GM12875 (cell line): Measurements from ENCODE around the gene CCDC88B.

Source experiments
- H3K4me3 ChIP-seq: one replicate; pipeline ENCODE4 v1.5.1; 2011; ENCODE audit warnings: low read depth, low read length, control low read depth
- TF ChIP-seq, protein P1 (sequence below): IDR thresholded peaks from 2 replicates; pipeline ENCODE4 v1.5.1; 2011; ENCODE audit warnings: low read depth, mild to moderate bottlenecking, control low read depth, inconsistent platforms, low read length, moderate library complexity, borderline replicate concordance; ENCODE audit not compliant: insufficient read depth

CCDC88B gene

DNA sequence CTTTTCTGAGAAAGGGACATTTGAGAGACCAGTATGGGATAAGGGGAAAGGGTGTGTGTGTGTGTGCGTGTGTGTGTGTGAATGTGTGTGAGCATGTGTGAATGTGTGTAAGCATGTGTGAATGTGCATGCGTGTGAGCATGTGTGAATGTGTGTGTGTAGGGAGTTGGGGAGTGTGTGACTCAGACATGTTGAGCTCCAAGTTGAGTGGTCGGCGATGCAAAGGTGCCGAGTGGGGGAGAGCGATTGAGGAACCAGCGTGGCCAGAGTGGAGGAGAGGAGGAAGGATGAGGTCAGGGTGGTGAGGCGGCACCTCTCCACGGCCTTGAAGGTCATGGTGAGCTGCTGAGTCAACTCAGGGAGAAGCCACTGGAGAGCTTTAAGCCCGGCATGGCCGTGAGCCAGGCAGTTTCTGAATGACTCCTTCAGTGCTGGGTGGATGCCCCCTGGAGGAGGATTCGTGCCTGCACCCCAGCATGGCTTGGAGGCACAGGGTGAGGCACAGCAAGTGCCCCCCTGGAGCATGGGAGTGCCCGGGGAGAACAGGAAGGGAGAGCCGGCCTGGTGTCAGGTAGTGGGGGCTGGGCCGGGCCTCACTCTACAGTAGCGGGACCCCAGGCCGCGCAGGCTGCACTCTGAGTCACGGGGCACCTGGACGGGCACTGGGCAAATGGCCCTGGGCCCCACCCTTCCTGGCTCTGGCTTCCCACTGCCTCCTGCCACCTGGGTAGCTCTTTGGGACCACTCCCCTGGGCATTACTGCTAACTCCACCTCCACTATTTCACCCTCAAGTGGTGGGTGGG, 8.2 kb upstream of the CCDC88B start:
- TF ChIP-seq, protein P1, sequence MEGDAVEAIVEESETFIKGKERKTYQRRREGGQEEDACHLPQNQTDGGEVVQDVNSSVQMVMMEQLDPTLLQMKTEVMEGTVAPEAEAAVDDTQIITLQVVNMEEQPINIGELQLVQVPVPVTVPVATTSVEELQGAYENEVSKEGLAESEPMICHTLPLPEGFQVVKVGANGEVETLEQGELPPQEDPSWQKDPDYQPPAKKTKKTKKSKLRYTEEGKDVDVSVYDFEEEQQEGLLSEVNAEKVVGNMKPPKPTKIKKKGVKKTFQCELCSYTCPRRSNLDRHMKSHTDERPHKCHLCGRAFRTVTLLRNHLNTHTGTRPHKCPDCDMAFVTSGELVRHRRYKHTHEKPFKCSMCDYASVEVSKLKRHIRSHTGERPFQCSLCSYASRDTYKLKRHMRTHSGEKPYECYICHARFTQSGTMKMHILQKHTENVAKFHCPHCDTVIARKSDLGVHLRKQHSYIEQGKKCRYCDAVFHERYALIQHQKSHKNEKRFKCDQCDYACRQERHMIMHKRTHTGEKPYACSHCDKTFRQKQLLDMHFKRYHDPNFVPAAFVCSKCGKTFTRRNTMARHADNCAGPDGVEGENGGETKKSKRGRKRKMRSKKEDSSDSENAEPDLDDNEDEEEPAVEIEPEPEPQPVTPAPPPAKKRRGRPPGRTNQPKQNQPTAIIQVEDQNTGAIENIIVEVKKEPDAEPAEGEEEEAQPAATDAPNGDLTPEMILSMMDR: peak; percentile 84
- peak overlapping the region; percentile 29 for H3K4me3 ChIP-seq

DNA sequence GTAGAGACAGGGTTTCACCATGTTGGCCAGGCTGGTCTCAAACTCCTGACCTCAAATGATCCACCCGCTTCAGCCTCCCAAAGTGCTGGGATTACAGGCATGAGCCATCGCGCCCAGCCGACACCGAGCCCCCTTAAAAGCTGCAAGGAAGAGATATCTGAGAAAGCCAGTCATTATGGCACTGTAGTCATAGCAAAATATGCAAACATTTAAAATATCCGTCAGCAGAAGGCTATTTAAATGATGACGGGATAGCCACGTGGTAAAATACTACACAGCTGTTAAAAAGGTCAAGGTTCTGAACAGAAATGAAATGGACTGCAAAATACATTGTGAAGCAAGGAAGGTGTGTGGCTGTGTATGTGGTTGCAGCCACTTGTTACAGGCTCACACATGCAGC, 6.4 kb upstream of the CCDC88B start:
- TF ChIP-seq, protein P1: no peak
- H3K4me3 ChIP-seq: no peak overlapping the region

DNA sequence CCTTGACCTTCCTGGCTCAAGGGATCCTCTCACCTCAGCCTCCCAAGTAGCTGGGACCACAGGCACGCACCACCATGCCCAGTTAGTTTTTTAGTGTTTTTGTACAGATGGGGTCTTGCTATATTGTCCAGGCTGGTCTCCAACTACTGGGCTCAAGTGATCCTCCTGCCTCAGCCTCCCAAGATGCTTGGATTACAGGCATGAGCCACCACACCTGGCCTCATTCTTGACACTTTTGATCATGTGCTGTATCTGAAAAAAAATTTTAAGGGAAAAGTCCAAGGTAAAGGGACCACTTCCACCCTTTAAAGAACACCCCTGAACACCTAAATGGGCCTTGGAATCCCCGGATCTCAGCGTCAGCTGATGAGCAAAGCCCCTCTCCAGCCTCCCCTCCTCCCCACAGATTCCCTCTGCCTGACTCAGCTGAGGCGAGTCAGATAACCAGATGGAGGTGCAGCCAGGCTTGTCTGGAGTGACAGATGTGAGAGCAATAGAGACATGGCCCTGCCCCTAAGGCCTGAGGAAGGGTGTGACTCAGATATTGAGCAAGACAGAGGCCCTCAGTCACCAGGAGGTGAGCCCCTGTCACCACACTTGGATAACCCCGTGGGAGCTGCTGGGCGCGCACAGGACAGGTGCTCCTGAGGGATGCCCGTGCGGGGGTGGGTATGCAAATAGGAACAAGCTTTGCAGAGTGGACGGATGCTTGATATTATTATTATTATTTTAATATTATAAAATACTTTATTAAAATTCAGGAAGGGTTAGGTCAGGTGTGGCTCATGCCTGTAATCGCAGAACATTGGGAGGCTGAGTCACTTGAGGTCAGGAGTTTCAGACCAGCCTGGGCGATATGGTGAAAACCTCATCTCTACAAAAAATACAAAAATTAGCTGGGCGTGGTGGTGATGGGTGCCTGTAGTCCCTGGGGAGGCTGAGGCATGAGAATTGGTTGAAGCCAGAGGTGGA, 5.0 kb upstream of the CCDC88B start:
- TF ChIP-seq, protein P1: no peak
- H3K4me3 ChIP-seq: no peak overlapping the region

DNA sequence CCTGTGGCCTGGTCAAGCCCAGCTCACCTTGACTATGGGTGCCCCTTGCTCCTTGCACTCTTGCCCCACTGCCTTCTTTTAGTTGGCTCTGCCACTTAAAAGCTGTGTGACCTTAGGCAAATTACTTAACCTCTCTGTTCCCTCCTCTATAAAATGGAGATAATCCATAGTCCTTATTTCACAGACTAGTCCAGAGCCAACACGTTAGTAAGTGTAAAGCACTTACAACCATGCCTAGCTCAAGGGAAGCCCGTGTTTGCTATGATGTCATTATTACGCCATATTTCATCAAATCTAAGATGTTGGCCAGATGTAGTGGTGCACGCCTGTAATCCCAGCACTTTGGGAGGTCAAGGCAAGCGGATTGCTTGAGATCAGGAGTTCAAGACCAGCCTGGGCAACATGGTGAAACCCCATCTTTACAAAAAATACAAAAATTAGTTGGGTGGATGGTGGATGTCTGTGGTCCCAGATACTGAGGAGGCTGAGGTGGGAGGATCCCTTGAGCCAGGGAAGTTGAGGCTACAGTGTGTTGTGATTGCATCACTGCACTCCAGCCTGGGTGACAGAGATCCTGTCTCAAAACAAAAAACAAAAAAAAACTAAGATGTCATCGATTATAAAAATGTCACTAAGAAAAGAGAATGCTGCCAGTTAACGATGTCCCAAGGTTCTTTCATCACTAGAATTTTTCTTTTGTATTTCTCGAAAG, 2.3 kb upstream of the CCDC88B start:
- TF ChIP-seq, protein P1: no peak
- no peak overlapping the region for H3K4me3 ChIP-seq

DNA sequence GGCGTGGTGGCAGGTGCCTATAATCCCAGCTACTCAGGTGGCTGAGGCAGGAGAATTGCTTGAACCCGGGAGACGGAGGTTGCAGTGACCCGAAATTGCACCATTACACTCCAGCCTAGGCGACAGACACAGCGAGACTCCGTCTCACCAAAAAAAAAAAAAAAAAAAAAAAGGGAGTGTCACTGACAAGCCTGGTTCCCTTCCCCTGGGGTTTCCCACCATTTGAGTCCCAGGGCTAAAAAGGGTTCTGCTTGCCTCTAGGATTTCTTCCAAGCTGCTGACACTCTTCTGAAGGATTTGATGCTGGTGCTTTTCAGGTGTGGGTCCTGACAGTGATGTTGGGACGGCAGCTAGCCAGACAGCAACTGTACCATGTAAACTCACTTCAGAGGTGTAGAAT, 1.3 kb upstream of the CCDC88B start:
- H3K4me3 ChIP-seq: no peak overlapping the region

DNA sequence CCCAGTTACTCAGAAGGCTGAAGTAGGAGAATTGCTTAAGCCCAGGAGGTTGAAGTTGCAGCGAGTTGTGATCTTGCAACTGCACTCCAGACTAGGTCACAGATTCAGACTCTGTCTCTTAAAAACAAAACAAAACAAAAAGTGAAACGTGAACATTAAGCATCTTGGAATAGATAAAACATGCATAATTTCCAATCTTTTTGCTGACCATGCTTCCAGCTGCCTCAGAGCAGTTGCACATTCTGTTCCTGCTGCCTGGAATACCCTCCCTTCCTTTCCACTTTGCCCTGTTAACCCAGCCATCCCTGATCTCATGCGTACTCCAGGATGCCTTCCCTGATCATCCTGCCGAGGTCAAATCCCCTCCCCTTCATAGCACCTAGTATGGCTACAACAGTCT, 718 bp upstream of the CCDC88B start:
- H3K4me3 ChIP-seq: peak overlapping the region; percentile 58
- TF ChIP-seq, protein P1: no peak

More for the DNA sequence above, 1.3 kb upstream of the CCDC88B start:
- TF ChIP-seq, protein P1: no peak
